Endodermal cell (in vitro differentiated cells): ENCODE measurements around the gene KIF26A. TPM values are rescaled to one million over a fixed set of nuclear protein-coding genes. Genes with fewer than 3 reads are reported as not detected.

Experiments
- DNase-seq: peaks from one replicate; pipeline ENCODE4 v3.0.0-alpha.2; 2017
- H3K27ac ChIP-seq: 2 replicates; pipeline ENCODE4 v1.5.1; 2013; ENCODE audit warnings: mild to moderate bottlenecking, low read depth, low read length, moderate library complexity
- H3K27me3 ChIP-seq: 2 replicates; pipeline ENCODE4 v1.6.1; 2013; ENCODE audit warnings: mild to moderate bottlenecking, low read length, moderate library complexity; ENCODE audit not compliant: insufficient read depth, control insufficient read depth, poor library complexity, severe bottlenecking
- H3K36me3 ChIP-seq: 2 replicates; pipeline ENCODE4 v1.7.0; 2013; ENCODE audit warnings: mild to moderate bottlenecking, low read length, moderate library complexity; ENCODE audit not compliant: control insufficient read depth, insufficient read depth
- H3K4me1 ChIP-seq: one replicate; pipeline ENCODE4 v1.7.0; 2013; ENCODE audit warnings: low read length; ENCODE audit not compliant: control insufficient read depth, insufficient read depth
- H3K4me3 ChIP-seq: 2 replicates; pipeline ENCODE4 v1.5.1; 2013; ENCODE audit warnings: mild to moderate bottlenecking, low read length, moderate library complexity
- H3K9ac ChIP-seq: 2 replicates; pipeline ENCODE4 v1.6.1; 2013; ENCODE audit warnings: mild to moderate bottlenecking, low read length, moderate library complexity; ENCODE audit not compliant: poor library complexity, severe bottlenecking; ENCODE audit errors: extremely low read depth
- H3K9me3 ChIP-seq: 2 replicates; pipeline ENCODE4 v1.6.1; 2013; ENCODE audit warnings: mild to moderate bottlenecking, low read length, moderate library complexity; ENCODE audit not compliant: control insufficient read depth
- H3K27ac Mint-ChIP-seq: 2 replicates; pipeline ENCODE4 v1.8.0; 2020; ENCODE audit warnings: mixed read lengths
- H3K27me3 Mint-ChIP-seq: 2 replicates; pipeline ENCODE4 v1.8.0; 2021; ENCODE audit warnings: mild to moderate bottlenecking, mixed read lengths; ENCODE audit not compliant: insufficient read depth
- H3K36me3 Mint-ChIP-seq: 2 replicates; pipeline ENCODE4 v1.8.0; 2020; ENCODE audit warnings: low read depth, mixed read lengths
- H3K4me1 Mint-ChIP-seq: 2 replicates; pipeline ENCODE4 v1.8.0; 2020; ENCODE audit warnings: mixed read lengths
- H3K4me3 Mint-ChIP-seq: 2 replicates; pipeline ENCODE4 v1.8.0; 2020; ENCODE audit warnings: mild to moderate bottlenecking, moderate library complexity, mixed read lengths
- H3K9me3 Mint-ChIP-seq: 2 replicates; pipeline ENCODE4 v1.8.0; 2020; ENCODE audit warnings: mild to moderate bottlenecking, mixed read lengths
- CTCF ChIP-seq: fragments of 200-600 bp; sonication (generic); conservative IDR thresholded peaks from 2 replicates; pipeline ENCODE4 v1.5.0; 2021; ENCODE audit warnings: antibody characterized with exemption, mild to moderate bottlenecking
- WGBS, 2 experiments: methylation state at CpG; one replicate each; pipeline versions ENCODE4 v1.1.5 to v1.1.7; 2013; ENCODE audit warnings: missing lambda C conversion rate in 2 of 2, mixed read lengths in 1 of 2; ENCODE audit not compliant: insufficient coverage in 1 of 2, insufficient read length in 1 of 2; 5-methylcytosine and 5-hydroxymethylcytosine counted together
- total RNA-seq, 2 donors: library from RNA; stranded (reverse); fragmentation: NEBNext Ultra II Directional in 1 of 2; extraction: Animal tissue kit (Norgen Biotek cat#: 25700) in 1 of 2; gene quantifications; 2 replicates in 1 of 2; 3 replicates in 1 of 2; pipeline ENCODE4 v1.2.1, GENCODE V29; 2021

The KIF26A gene
- total RNA-seq, 2 donors from 2014 or later = 36.7 to 54.8 TPM

GRCh38 chr14:104217486-104218360 lies 79.3 kb downstream of the KIF26A start:
- WGBS, 2 experiments = 90 to 92% methylated on average over 14 to 19 of the region's 21 CpGs
- Histone ChIP-seq H3K4me1 (peaks cover 7% of the 10 kb centered on the region), H3K4me3 (no peak overlapping the region), H3K27me3 (no peaks in the 10 kb centered on the region), H3K9me3 (no peaks in the 10 kb centered on the region), H3K9ac (no peak overlapping the region), H3K27ac (no peak overlapping the region), H3K36me3 (no peaks in the 10 kb centered on the region)
- H3K9me3 Mint-ChIP-seq = no peaks in the 10 kb centered on the region
- no peak for TF ChIP-seq CTCF
- peaks cover 4% of the 10 kb centered on the region for H3K27me3 Mint-ChIP-seq
- H3K4me3 Mint-ChIP-seq = no peak overlapping the region
- no peaks in the 10 kb centered on the region for H3K36me3 Mint-ChIP-seq
- no peak for DNase-seq
- H3K4me1 Mint-ChIP-seq = peaks cover 6% of the 10 kb centered on the region
- no peak overlapping the region for H3K27ac Mint-ChIP-seq

GRCh38 chr14:104218361-104219180 lies 80.2 kb downstream of the KIF26A start:
- H3K4me3 Mint-ChIP-seq = no peak overlapping the region
- H3K36me3 Mint-ChIP-seq = no peaks in the 10 kb centered on the region
- peaks cover 3% of the 10 kb centered on the region for H3K27me3 Mint-ChIP-seq
- Histone ChIP-seq H3K4me3 (no peak overlapping the region), H3K36me3 (no peaks in the 10 kb centered on the region), H3K9ac (no peak overlapping the region), H3K27me3 (no peaks in the 10 kb centered on the region), H3K9me3 (no peaks in the 10 kb centered on the region), H3K27ac (no peak overlapping the region), H3K4me1 (peaks cover 7% of the 10 kb centered on the region)
- 83 to 89% methylated on average over 16 to 22 of the region's 22 CpGs for WGBS, 2 experiments
- DNase-seq = peak; percentile 62
- peaks cover 6% of the 10 kb centered on the region for H3K4me1 Mint-ChIP-seq
- no peaks in the 10 kb centered on the region for H3K9me3 Mint-ChIP-seq
- no peak overlapping the region for H3K27ac Mint-ChIP-seq
- TF ChIP-seq CTCF = no peak

- 85 to 91% methylated on average over 12 to 22 of the region's 22 CpGs for WGBS, 2 experiments
- DNase-seq = no peak
- Mint-ChIP-seq H3K9me3 (no peaks in the 10 kb centered on the region), H3K27me3 (no peaks in the 10 kb centered on the region), H3K4me1 (peaks cover 15% of the 10 kb centered on the region), H3K36me3 (no peaks in the 10 kb centered on the region), H3K4me3 (no peak overlapping the region), H3K27ac (no peak overlapping the region)
- H3K9me3 ChIP-seq = no peaks in the 10 kb centered on the region
- no peak overlapping the region for H3K9ac ChIP-seq
- peak overlapping the region; percentile 24 for H3K27ac ChIP-seq
- H3K4me1 ChIP-seq = peaks cover 7% of the 10 kb centered on the region
- TF ChIP-seq CTCF = no peak
- H3K27me3 ChIP-seq = no peaks in the 10 kb centered on the region
- H3K4me3 ChIP-seq = no peak overlapping the region
- H3K36me3 ChIP-seq = no peaks in the 10 kb centered on the region
Observed at GRCh38 chr14:104219731-104220214, 81.4 kb downstream of the KIF26A start.
